ENCODE results near the gene RPSA.
"Not testable (repeated sequence)": the region's sequence is repeated elsewhere in the genome, so short reads cannot be mapped to it uniquely, and the experiment has no call there.

The RPSA gene

GRCh38 chr3:39454591-39455217 lies 48.2 kb downstream of the RPSA start:
- DNase-seq (ENCODE audit: low read depth in 2 of 2), result no peak

- no peak for DNase-seq (ENCODE audit: low read depth in 2 of 2)
Measured at GRCh38 chr3:39456159-39456558, 49.6 kb downstream of the RPSA start.

GRCh38 chr3:39457361-39457760 lies 50.8 kb downstream of the RPSA start:
- DNase-seq (ENCODE audit: low read depth in 2 of 2), result no peak

- DNase-seq (ENCODE audit: low read depth in 2 of 2), result not testable (repeated sequence)
Measured at GRCh38 chr3:39458579-39458978, 52.1 kb downstream of the RPSA start.

- no peak for DNase-seq (ENCODE audit: low read depth in 2 of 2)
Measured at GRCh38 chr3:39460677-39461076, 54.2 kb downstream of the RPSA start.
